Measurements from ENCODE around the gene PIK3AP1.
"Not testable (repeated sequence)": the region's sequence is repeated elsewhere in the genome, so short reads cannot be mapped to it uniquely, and the experiment has no call there.

PIK3AP1 gene, protein sequence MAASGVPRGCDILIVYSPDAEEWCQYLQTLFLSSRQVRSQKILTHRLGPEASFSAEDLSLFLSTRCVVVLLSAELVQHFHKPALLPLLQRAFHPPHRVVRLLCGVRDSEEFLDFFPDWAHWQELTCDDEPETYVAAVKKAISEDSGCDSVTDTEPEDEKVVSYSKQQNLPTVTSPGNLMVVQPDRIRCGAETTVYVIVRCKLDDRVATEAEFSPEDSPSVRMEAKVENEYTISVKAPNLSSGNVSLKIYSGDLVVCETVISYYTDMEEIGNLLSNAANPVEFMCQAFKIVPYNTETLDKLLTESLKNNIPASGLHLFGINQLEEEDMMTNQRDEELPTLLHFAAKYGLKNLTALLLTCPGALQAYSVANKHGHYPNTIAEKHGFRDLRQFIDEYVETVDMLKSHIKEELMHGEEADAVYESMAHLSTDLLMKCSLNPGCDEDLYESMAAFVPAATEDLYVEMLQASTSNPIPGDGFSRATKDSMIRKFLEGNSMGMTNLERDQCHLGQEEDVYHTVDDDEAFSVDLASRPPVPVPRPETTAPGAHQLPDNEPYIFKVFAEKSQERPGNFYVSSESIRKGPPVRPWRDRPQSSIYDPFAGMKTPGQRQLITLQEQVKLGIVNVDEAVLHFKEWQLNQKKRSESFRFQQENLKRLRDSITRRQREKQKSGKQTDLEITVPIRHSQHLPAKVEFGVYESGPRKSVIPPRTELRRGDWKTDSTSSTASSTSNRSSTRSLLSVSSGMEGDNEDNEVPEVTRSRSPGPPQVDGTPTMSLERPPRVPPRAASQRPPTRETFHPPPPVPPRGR

DNA sequence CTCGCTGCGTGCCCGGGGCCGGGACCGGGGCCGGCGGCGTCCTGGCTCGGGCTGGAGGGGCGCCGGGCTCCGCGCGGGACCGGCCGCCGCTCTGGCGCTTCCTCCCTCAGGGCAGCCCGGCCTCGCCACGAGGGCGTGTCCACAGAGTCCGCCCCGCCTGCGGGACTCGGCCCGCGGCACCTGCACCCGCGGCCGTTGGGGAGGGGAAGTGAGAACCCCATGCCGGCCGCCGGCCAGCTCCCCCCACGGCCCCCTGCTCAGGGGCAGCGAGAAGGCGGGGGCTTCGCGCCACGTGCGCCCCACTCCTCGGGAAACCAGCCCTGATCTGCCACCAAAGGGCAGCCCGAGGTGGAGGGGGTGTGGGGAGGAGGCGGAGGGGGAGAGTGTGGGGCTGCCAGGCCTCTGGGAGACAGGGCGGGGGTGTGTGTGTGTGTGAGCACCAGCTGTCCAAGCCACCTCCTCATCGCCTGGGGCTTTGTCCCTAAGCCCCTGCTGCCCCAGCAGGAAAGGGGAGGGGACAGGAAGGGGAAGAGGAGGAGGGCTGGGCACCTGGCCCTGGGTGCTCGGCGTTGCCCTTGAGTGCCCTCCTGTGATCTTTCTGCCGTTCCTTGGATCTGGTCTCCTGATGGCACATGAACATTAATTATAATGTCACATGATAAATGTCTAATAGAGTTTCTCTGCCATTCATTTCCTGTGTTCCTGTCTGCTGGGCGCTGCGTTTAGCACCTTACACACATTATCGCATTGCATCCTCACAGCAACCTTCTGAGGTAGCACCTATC, at the start of gene PIK3AP1:
Gene PIK3AP1 (minus strand): TSS at position 93 of the 785 bp plus-strand sequence. CDS start 120 bp downstream, outside the sequence.
- peak; percentile 44 for DNase-seq

GRCh38 chr10:96768136-96768535, 47.8 kb upstream of the PIK3AP1 start:
- DNase-seq = no peak

DNA sequence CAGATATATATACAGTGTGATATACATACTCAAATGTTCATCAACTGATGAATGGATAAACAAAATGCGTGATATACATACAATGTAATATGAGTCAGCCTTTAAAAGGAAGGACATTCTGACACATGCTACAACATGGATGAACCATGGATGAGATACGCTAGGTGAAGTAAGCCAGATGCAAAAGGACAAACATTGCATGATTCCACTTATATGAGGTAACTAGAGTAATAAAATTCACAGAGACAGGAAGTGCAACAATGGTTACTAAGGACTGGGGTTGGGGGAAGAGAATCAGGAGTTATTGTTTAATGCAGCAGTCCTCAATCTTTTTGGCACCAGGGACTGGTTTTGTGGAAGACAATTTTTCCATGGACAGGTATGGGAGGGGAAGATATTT, 47.3 kb upstream of the PIK3AP1 start:
- DNase-seq = no peak

DNA sequence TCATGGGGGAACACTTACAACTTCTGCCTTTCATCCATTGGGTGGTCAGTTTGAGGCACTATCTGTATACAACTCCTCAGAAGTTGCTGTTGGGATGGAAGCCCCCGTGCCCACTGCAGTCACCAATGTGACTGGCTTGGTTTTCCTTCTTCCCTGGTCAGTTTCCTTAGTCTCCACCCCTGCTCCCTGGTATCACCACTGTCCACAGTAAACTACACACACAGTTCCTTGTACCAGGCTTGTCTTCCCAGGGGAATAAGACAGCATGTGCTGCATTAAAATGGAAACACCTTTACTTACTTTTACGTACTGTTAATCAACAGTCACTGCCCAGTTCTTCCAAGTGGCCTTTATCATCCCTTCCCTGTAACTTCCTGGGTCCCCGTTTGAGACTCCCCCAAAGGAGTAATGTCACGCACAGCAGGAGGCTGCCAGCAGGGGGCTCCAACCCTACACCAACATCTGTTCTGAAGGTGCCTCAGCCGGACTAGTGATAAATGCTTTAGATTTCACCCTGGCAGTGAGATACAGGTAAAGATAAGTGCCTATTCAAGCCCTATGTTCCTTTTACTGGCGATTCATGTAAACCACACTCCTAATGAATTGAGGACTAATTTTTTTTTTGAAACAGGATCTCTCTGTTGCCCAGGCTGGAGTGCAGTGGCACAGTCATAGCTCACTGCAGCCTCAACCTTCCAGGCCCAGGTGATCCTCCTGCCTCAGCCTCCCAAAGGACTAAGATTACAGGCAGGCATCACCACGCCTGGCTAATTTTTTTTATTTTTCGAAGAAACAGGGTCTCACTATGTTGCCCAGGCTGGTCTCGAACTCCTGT, 45.3 kb upstream of the PIK3AP1 start:
- peak; percentile 81 for DNase-seq

- DNase-seq = no peak
Observed at GRCh38 chr10:96764425-96765060, 44.2 kb upstream of the PIK3AP1 start.

- no peak for DNase-seq
Observed at GRCh38 chr10:96758423-96758822, 38.1 kb upstream of the PIK3AP1 start.

- no peak for DNase-seq
Observed at GRCh38 chr10:96756111-96756903, 36.0 kb upstream of the PIK3AP1 start.

- no peak for DNase-seq
Observed at GRCh38 chr10:96753956-96754355, 33.6 kb upstream of the PIK3AP1 start.

GRCh38 chr10:96752375-96752774, 32.1 kb upstream of the PIK3AP1 start:
- no peak for DNase-seq

DNA sequence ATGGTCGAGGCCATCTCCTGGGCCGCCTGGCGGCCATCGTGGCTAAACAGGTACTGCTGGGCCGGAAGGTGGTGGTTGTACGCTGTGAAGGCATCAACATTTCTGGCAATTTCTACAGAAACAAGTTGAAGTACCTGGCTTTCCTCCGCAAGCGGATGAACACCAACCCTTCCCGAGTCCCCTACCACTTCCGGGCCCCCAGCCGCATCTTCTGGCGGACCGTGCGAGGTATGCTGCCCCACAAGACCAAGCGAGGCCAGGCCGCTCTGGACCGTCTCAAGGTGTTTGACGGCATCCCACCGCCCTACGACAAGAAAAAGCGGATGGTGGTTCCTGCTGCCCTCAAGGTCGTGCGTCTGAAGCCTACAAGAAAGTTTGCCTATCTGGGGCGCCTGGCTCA, 30.0 kb upstream of the PIK3AP1 start:
- DNase-seq = not testable (repeated sequence)

DNA sequence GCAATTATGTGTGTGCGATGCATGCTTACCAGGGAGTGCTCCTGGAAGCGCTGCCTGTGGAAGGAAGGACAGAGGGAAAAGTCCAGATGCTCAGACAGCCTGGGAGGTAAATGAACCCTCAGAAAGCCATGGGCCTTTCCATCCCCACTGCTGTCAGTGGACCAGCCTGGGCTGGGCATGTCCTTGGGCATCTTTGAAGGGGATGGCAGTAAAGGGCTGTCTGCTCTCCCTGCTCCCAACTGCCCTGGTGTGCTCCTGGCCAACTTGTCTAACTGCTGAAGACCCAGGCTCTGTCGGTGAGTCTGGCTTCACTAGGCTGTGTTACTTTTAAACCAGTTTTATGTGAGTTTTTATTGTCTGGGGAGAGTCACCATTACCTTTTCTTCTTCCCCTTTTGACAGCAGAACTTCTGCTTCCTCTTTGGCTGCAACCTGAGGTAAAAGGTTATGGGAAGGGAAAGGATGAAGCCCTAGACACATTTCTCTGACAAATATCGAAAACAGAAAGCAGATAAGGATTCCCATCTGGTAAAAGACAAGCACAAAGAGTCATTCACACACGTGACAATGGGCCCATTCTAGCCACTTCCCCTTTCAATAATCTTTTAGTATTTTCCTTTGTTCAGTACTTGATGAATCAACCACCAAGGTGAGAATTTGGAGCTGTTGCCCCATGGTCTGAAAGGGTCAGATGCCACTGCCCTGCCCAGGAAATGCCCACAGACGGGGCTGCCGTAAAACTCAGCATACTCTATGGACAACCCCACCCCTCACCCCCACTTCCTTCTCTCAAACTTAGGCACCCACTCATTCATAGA, 27.6 kb upstream of the PIK3AP1 start:
- no peak for DNase-seq

GRCh38 chr10:96746503-96746902, 26.2 kb upstream of the PIK3AP1 start:
- no peak for DNase-seq

- DNase-seq = no peak
Observed at GRCh38 chr10:96745950-96746349, 25.6 kb upstream of the PIK3AP1 start.

DNA sequence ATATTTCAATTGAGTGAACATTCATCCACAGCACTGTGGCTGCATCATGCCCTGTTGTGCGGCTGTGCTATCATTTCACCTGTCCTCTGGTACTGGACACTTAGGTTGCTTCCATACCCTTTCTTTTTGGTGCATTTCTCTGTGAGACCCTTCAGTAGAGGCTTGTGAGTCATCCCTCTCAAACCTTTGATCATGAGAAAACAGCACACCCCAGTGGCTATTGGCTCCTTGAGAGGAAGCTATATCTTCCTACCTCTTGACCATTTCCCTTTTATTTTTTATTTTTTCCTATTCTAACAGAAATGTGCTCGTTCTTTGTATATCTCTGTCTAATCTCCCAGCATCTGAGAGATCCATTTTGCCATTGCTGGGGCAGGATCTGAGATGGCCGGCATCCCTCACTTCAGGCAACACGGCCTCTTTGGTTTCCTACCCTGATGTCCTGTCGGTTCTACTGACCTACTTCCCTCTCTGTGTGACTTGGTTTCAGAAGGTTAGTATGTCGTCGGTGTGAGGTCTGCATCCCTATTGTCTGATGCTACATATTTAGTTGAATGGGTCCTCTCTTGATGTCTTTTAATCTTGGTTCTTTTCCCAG, 23.8 kb upstream of the PIK3AP1 start:
- no peak for DNase-seq

- DNase-seq = not testable (repeated sequence)
Observed at GRCh38 chr10:96741557-96741956, 21.2 kb upstream of the PIK3AP1 start.

- DNase-seq = no peak
Observed at GRCh38 chr10:96740579-96741281, 20.4 kb upstream of the PIK3AP1 start.

DNA sequence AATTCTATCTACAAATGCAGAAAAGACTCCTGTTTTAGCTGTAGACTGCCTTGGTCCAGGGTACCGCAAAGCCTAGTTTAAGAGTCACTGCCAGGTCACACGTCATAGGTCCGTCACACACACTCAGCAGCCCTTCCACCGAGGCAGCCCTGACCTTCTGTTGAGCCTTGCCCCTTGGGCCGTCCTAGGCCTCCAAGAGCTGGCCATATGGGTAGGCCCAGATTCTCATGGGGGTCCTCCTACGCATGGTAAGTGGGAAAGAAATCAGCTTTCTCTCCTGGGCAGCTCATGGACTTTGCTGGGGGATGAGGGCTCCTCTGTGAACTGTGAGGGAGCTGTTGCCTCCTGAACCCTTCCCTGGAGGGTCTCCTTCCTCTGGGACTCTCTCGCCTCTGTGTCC, 19.8 kb upstream of the PIK3AP1 start:
- no peak for DNase-seq

DNA sequence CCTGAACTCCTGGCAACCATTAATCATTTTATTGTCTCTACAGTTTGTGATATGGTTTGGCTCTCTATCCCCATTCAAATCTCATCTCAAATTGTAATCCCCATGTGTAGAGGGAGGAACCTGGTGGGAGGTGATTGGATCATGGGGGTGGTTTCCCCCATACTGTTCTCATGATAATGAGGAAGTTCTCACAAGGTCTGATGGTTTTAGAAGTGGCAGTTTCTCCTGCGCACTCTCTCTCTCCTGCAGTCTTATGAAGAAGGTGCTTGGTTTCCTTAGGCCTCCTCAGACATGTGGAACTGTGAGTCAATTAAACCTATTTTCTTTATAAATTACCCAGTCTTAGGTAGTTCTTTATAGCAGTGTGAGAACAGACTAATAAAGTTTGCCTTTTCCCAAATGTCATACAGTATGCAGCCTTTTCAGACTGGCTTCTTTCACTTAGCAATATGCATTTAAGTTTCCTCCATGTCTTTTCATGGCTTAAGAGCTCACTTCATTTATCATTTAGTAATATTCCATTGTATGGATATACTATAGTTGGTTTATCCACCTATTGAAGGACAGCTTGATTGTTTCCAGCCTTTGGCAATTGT, 17.1 kb upstream of the PIK3AP1 start:
- not testable (repeated sequence) for DNase-seq
